K562 (cell line): ENCODE measurements around the gene C7. TPM values are rescaled to one million over a fixed set of nuclear protein-coding genes. Genes with fewer than 3 reads are reported as not detected.
A peak's percentile ranks its signal among the peaks of the same experiment; 100 is the strongest.

Experiments used
- ATAC-seq: fragments of 200-7000 bp; cut with Tn5 transposase; 3 replicates; pipeline ENCODE4 v1.9.1; 2020; ENCODE audit warnings: moderate library complexity
- Bru-seq: library from RNA; stranded (reverse); fragments of 400-500 nt; gene quantifications from one replicate; lab custom pipeline; 2021; lab: Mats Ljungman, UMichigan
- BruChase-seq, 2 experiments: library from RNA; stranded (reverse); fragments of 400-500 nt; gene quantifications; one replicate each; lab custom pipeline; 2021; lab: Mats Ljungman, UMichigan
- BruUV-seq: library from RNA; stranded (reverse); fragments of 400-500 nt; replicated peaks from 2 replicates; lab custom pipeline; 2021; lab: Mats Ljungman, UMichigan
- CTCF ChIA-PET: fragments of 300-600 bp; formaldehyde crosslinking; extraction: SDS; loops from one replicate; lab custom pipeline; 2021; ENCODE audit warnings: low intra/inter-chr PET ratio; lab: Yijun Ruan, JAX
- POLR2A ChIA-PET: fragments of 300-600, 350-650 bp; sonication (Branson Sonifier 250); formaldehyde crosslinking; extraction: SDS; loops from one replicate; lab custom pipeline; 2021; ENCODE audit warnings: antibody characterized with exemption, inconsistent platforms; lab: Yijun Ruan, JAX
- DNase-seq, 4 experiments: peaks; one replicate each; pipeline versions ENCODE4 v3.0.0 to v3.0.0-alpha.2; 2011 to 2018; ENCODE audit warnings: low spot score in 3 of 4, mixed read lengths in 3 of 4; ENCODE audit errors: extremely low read depth in 1 of 4
- FAIRE-seq: peaks from 2 replicates; lab custom pipeline; 2011; peaks lifted over from hg19 to GRCh38; lab: Jason Lieb, UNC
- H2AFZ ChIP-seq: 2 replicates; pipeline ENCODE4 v1.6.0; 2011; ENCODE audit warnings: low read depth, low read length, control low read depth, inconsistent platforms
- H3K27ac ChIP-seq: fragments of 200-600 bp; 3 replicates; pipeline ENCODE4 v1.8.0; 2011; ENCODE audit warnings: low read depth, mild to moderate bottlenecking, control low read depth, inconsistent platforms, low read length, moderate library complexity, mixed read lengths; ENCODE audit errors: extremely low read depth
- H3K27me3 ChIP-seq, 2 experiments: fragments of 300-600 bp in 1 of 2; 2 replicates in 1 of 2; 3 replicates in 1 of 2; pipeline versions ENCODE4 v1.6.0 to v1.8.0; 2011; ENCODE audit warnings: inconsistent platforms in 2 of 2, low read length in 2 of 2, mild to moderate bottlenecking in 1 of 2, mixed read lengths in 1 of 2, moderate library complexity in 1 of 2; ENCODE audit not compliant: control insufficient read depth in 2 of 2, insufficient read depth in 2 of 2
- H3K36me3 ChIP-seq: fragments of 300-600 bp; 3 replicates; pipeline ENCODE4 v1.8.0; 2011; ENCODE audit warnings: mild to moderate bottlenecking, low read length, inconsistent platforms; ENCODE audit not compliant: control insufficient read depth, insufficient read depth
- H3K4me1 ChIP-seq, 2 experiments: fragments of 200-600 bp in 1 of 2; replicated peaks in 1 of 2; 2 replicates in 1 of 2; 3 replicates in 1 of 2; pipeline versions ENCODE4 v1.5.1 to v1.8.0; 2011; ENCODE audit warnings: inconsistent platforms in 2 of 2, low read length in 2 of 2, mild to moderate bottlenecking in 1 of 2, mixed read lengths in 1 of 2, moderate library complexity in 1 of 2; ENCODE audit not compliant: control insufficient read depth in 2 of 2, insufficient read depth in 2 of 2
- H3K4me2 ChIP-seq: 2 replicates; pipeline ENCODE4 v1.6.1; 2011; ENCODE audit warnings: low read length, control low read depth, inconsistent platforms, mixed read lengths; ENCODE audit not compliant: insufficient read depth
- H3K4me3 ChIP-seq: fragments of 200-600 bp; sonication (generic), shearing (Covaris generic); 2 replicates; pipeline ENCODE4 v1.5.1; 2016; ENCODE audit warnings: control low read depth, inconsistent platforms
- H3K79me2 ChIP-seq: fragments of 200-600 bp; 3 replicates; pipeline ENCODE4 v1.8.0; 2011; ENCODE audit warnings: low read length, inconsistent platforms; ENCODE audit not compliant: control insufficient read depth, insufficient read depth
- H3K9ac ChIP-seq, 2 experiments: 2 replicates each; pipeline versions ENCODE4 v1.6.0 to v1.6.1; 2011; ENCODE audit warnings: low read depth in 2 of 2, low read length in 2 of 2, control low read depth in 1 of 2, inconsistent platforms in 1 of 2, mild to moderate bottlenecking in 1 of 2, mixed read lengths in 1 of 2; ENCODE audit not compliant: insufficient read depth in 1 of 2
- H3K9me1 ChIP-seq: one replicate; pipeline ENCODE4 v1.6.0; 2011; ENCODE audit warnings: inconsistent platforms, mild to moderate bottlenecking, low read length, moderate library complexity; ENCODE audit not compliant: control insufficient read depth, insufficient read depth
- H3K9me3 ChIP-seq: replicated peaks from 2 replicates; pipeline ENCODE4 v1.5.1; 2011; ENCODE audit warnings: low read depth, low read length, inconsistent platforms; ENCODE audit not compliant: control insufficient read depth, insufficient read depth
- H4K20me1 ChIP-seq: replicated peaks from 2 replicates; pipeline ENCODE4 v1.6.1; 2011; ENCODE audit warnings: low read length, inconsistent platforms, mixed read lengths; ENCODE audit not compliant: control insufficient read depth, insufficient read depth
- CBFA2T2 ChIP-seq: fragments of 450-650 bp; conservative IDR thresholded peaks from 2 replicates; pipeline ENCODE4 v1.6.1; 2017; ENCODE audit warnings: mild to moderate bottlenecking
- CBFA2T3 ChIP-seq: fragments of 450-650 bp; IDR thresholded peaks from 2 replicates; pipeline ENCODE4 v1.6.1; 2017
- CC2D1A ChIP-seq: fragments of 450-650 bp; IDR thresholded peaks from 2 replicates; pipeline ENCODE4 v1.6.1; 2017; ENCODE audit warnings: mild to moderate bottlenecking
- E2F5 ChIP-seq: sonication (generic); formaldehyde crosslinking; IDR thresholded peaks from 2 replicates; pipeline ENCODE4 v1.8.0; 2022; ENCODE audit warnings: mild to moderate bottlenecking, missing genetic modification reagents
- ELF4 ChIP-seq: fragments of 450-650 bp; formaldehyde crosslinking; IDR thresholded peaks from 2 replicates; pipeline ENCODE4 v1.4.0; 2022; ENCODE audit warnings: missing genetic modification characterization
- HMBOX1 ChIP-seq: sonication (generic); IDR thresholded peaks from 2 replicates; pipeline ENCODE4 v1.6.1; 2016
- HNRNPUL1 ChIP-seq: fragments of 200-400 bp; formaldehyde crosslinking; IDR thresholded peaks from 2 replicates; pipeline ENCODE4 v1.6.1; 2017; ENCODE audit warnings: low read length
- HOMEZ ChIP-seq: fragments of 250-450 bp; sonication (Bioruptor Pico); IDR thresholded peaks from 2 replicates; pipeline ENCODE4 v1.4.0; 2020; ENCODE audit warnings: mild to moderate bottlenecking, moderate library complexity
- IRF2 ChIP-seq: sonication (generic); formaldehyde crosslinking; IDR thresholded peaks from 2 replicates; pipeline ENCODE4 v1.8.1; 2022; ENCODE audit warnings: mild to moderate bottlenecking, missing genetic modification reagents
- KAT2B ChIP-seq: IDR thresholded peaks from one replicate; pipeline ENCODE4 v1.6.1; 2012; ENCODE audit warnings: low read depth, mild to moderate bottlenecking, control low read depth, inconsistent platforms, low read length, moderate library complexity
- KDM1A ChIP-seq, 2 experiments: fragments of 450-650 bp; IDR thresholded peaks; 2 replicates each; pipeline ENCODE4 v1.6.1; 2016; ENCODE audit warnings: mild to moderate bottlenecking in 2 of 2
- NFIC ChIP-seq: fragments of 450-650 bp; IDR thresholded peaks from 2 replicates; pipeline ENCODE4 v1.6.1; 2017; ENCODE audit warnings: mild to moderate bottlenecking, inconsistent platforms
- OTX1 ChIP-seq: fragments of 450-650 bp; formaldehyde crosslinking; IDR thresholded peaks from 2 replicates; pipeline ENCODE4 v1.4.0; 2022; ENCODE audit warnings: mild to moderate bottlenecking
- RFX7 ChIP-seq: fragments of 250-450 bp; sonication (Bioruptor Pico); IDR thresholded peaks from 2 replicates; pipeline ENCODE4 v1.5.1; 2021; ENCODE audit warnings: mild to moderate bottlenecking
- STAT5A ChIP-seq: IDR thresholded peaks from 2 replicates; pipeline ENCODE4 v1.6.1; 2012; ENCODE audit warnings: low read length, inconsistent platforms, borderline replicate concordance
- TAL1 ChIP-seq: fragments of 450-650 bp; IDR thresholded peaks from 2 replicates; pipeline ENCODE4 v1.6.1; 2016; ENCODE audit warnings: mild to moderate bottlenecking
- U2AF2 ChIP-seq: fragments of 200-400 bp; formaldehyde crosslinking; optimal IDR thresholded peaks from 2 replicates; pipeline ENCODE3; 2017; ENCODE audit warnings: low read depth, mild to moderate bottlenecking, low read length
- ZNF239 ChIP-seq: fragments of 250-450 bp; sonication (Bioruptor Pico); IDR thresholded peaks from 2 replicates; pipeline ENCODE4 v1.4.0; 2020; ENCODE audit warnings: mild to moderate bottlenecking
- ZNF57 ChIP-seq: fragments of 450-650 bp; formaldehyde crosslinking; IDR thresholded peaks from 2 replicates; pipeline ENCODE4 v1.4.0; 2020; ENCODE audit warnings: mild to moderate bottlenecking, moderate library complexity
- ZNF696 ChIP-seq: fragments of 250-450 bp; sonication (Bioruptor Pico); conservative IDR thresholded peaks from 2 replicates; pipeline ENCODE4 v1.4.0; 2020; ENCODE audit warnings: mild to moderate bottlenecking, moderate library complexity
- WGBS: fragments of 100-300 bp; shearing (Covaris generic); methylation state at CpG from one replicate; pipeline ENCODE4 v1.1.6; 2016; ENCODE audit warnings: low coverage, mixed read lengths; ENCODE audit not compliant: insufficient coverage; ENCODE audit errors: missing lambda C conversion rate; 5-methylcytosine and 5-hydroxymethylcytosine counted together
- in situ Hi-C: fragments of 300-500 bp; cut with MboI; formaldehyde crosslinking; loops from 4 replicates; pipeline ENCODE4 v1.15.0; 2018; ENCODE audit warnings: inconsistent platforms, mixed read lengths
- intact Hi-C: fragments of 100-400 bp; cut with micrococcal nuclease; formaldehyde crosslinking; loops from 2 replicates; pipeline ENCODE4 v1.14.2; 2022
- long read RNA-seq, 3 experiments: library from polyadenylated mRNA in 2 of 3; library from RNA in 1 of 3; unstranded in 2 of 3; stranded (forward) in 1 of 3; transcript quantifications; one replicate each; pipeline ENCODE4 v2.0.0, GENCODE V29; 2019 to 2022
- polyA minus RNA-seq, 3 experiments: library from RNA; depleted of rRNA, polyadenylated mRNA; stranded (reverse); fragments of >200 nt; gene quantifications; 2 replicates each; pipeline ENCODE4 v1.2.3, GENCODE V29; 2011
- polyA plus RNA-seq, 8 experiments: library from polyadenylated mRNA; depleted of rRNA in 4 of 8; stranded (reverse) in 5 of 8; unstranded in 3 of 8; fragments of >200 nt; fragmentation: Nextera tagmentation in 2 of 8; fragmentation: Illumina TruSeq in 1 of 8; extraction: Ambion mirVana in 2 of 8; extraction: Trizol in 1 of 8; gene quantifications; 2 replicates each; pipeline versions ENCODE4 v1.2.1 to v1.2.3, GENCODE V29; 2011 to 2014; ENCODE audit warnings: inconsistent platforms in 1 of 8, missing spikeins in 1 of 8
- total RNA-seq, 7 experiments: library from RNA; depleted of rRNA in 6 of 7; stranded (reverse); fragments of >200 nt in 6 of 7; fragmentation: Illumina TruSeq in 2 of 7; extraction: Trizol in 2 of 7; gene quantifications; 2 replicates each; pipeline versions ENCODE4 v1.2.1 to v1.2.3, GENCODE V29; 2011 to 2021; ENCODE audit warnings: low replicate concordance in 1 of 7

Gene C7
- total RNA-seq (2011; cell fraction: chromatin; rRNA removed; ENCODE audit: low replicate concordance), result not detected in 2 replicates
- not detected in 2 replicates for total RNA-seq (2011; cell fraction: nucleolus; rRNA removed)
- not detected in 2 replicates for total RNA-seq (2011; cell fraction: nucleoplasm; rRNA removed)
- total RNA-seq (2014; rRNA removed), result not detected in 2 replicates
- not detected in 2 replicates for total RNA-seq (2014; rRNA removed; fragmentation: Illumina TruSeq; extraction: Trizol)
- total RNA-seq (2015; rRNA removed; fragmentation: Illumina TruSeq; extraction: Trizol), result not detected in 2 replicates
- total RNA-seq (2021), result 0.82 and 1.5 TPM in 2 replicates
- polyA plus RNA-seq (2011; rRNA removed), result not detected in 2 replicates
- polyA plus RNA-seq (2011; cell fraction: cytosol; rRNA removed), result not detected in 2 replicates
- polyA plus RNA-seq (2011; cell fraction: nucleus; rRNA removed), result not detected in 2 replicates
- polyA plus RNA-seq (2012), result not detected in 2 replicates
- not detected in 2 replicates for polyA plus RNA-seq (2014; fragmentation: Illumina TruSeq; extraction: Trizol)
- polyA plus RNA-seq (2014; fragmentation: Nextera tagmentation; extraction: Ambion mirVana), result not detected
- polyA plus RNA-seq (2014; rRNA removed), result not detected in 2 replicates
- not detected in 2 replicates for polyA minus RNA-seq (2011; rRNA and poly(A)+ RNA removed)
- polyA minus RNA-seq (2011; cell fraction: cytosol; rRNA and poly(A)+ RNA removed), result not detected in 2 replicates
- polyA minus RNA-seq (2011; cell fraction: nucleus; rRNA and poly(A)+ RNA removed), result not detected in 2 replicates
- percentile 3 among the genes with signal in this experiment for Bru-seq, nascent RNA
- BruChase-seq, experiment 1, labeled RNA remaining after a 2-hour chase, result percentile 4 among the genes with signal in this experiment
- percentile 1 among the genes with signal in this experiment for BruChase-seq, experiment 2, labeled RNA remaining after a 6-hour chase
- long read RNA-seq, experiment 1, result 0 reads
- long read RNA-seq, experiment 2, result 0 reads
- long read RNA-seq, experiment 3, result 0 reads

GRCh38 chr5:40909264-40909663 lies at the start of gene C7:
Gene C7 (plus strand): TSS chr5:40909497. CDS start chr5:40909611, 114 bp downstream.
- Histone ChIP-seq H3K9me1 (no peaks in the 10 kb centered on the region), H3K9ac (no peak within 1 kb of the TSS), H3K27ac (no peak within 1 kb of the TSS), H3K27me3 (no peaks in the 10 kb centered on the region), H3K4me3 (no peak within 1 kb of the TSS), H4K20me1 (no peaks in the 10 kb centered on the region), H3K79me2 (no peaks in the 10 kb centered on the region), H2AFZ (no peak within 1 kb of the TSS), H3K9me3 (no peaks in the 10 kb centered on the region), H3K4me2 (no peak within 1 kb of the TSS), H3K36me3 (no peaks in the 10 kb centered on the region), H3K4me1 (no peaks in the 10 kb centered on the region)
- ATAC-seq, result peak; percentile 32
- no peak for FAIRE-seq
- ChIA-PET POLR2A (no interaction called here), CTCF (no interaction called here)
- in situ Hi-C loops (no loop called here), intact Hi-C loops (loop anchor here (10.0 kb wide), 1 partner anchor 726 kb away; no protein-coding TSS in a partner anchor)
- 0% methylated on average over 3 of the region's 3 CpGs for WGBS
- peak in 1 of 4 experiments; percentile 24 for DNase-seq
- BruUV-seq, result no TSS peak
- peak; percentile 81 to 82; a peak in 3 of 4 replicates for TF ChIP-seq KDM1A (IDR thresholded peaks at IDR 0.05)
- no peak for TF ChIP-seq RFX7 (CRISPR knock-in tag)
- TF ChIP-seq ZNF239, result no peak
- no peak for TF ChIP-seq ZNF57 (CRISPR knock-in tag)
- peak; percentile 51; the same call in 1 of the 2 replicates for TF ChIP-seq STAT5A
- TF ChIP-seq HMBOX1, result no peak
- TF ChIP-seq CBFA2T2, result peak; percentile 65
- no peak for TF ChIP-seq OTX1 (CRISPR knock-in tag)
- no peak for TF ChIP-seq U2AF2
- TF ChIP-seq CC2D1A, result no peak
- no peak for TF ChIP-seq ZNF696 (CRISPR knock-in tag)
- TF ChIP-seq ELF4 (CRISPR knock-in tag), result no peak
- no peak for TF ChIP-seq HNRNPUL1
- 0 out of 2 replicates have a peak, but pooled peaks have one; percentile 14 for TF ChIP-seq NFIC
- TF ChIP-seq E2F5 (CRISPR knock-in tag), result no peak
- no peak for TF ChIP-seq HOMEZ (CRISPR knock-in tag)
- TF ChIP-seq CBFA2T3, result peak; percentile 81
- TF ChIP-seq TAL1, result peak; percentile 51; the same call in 1 of the 2 replicates
- TF ChIP-seq KAT2B, result no peak
- no peak for TF ChIP-seq IRF2 (CRISPR knock-in tag)
